ENCODE data around the gene ZNF865. TPM values are rescaled to one million over a fixed set of nuclear protein-coding genes. Genes with fewer than 3 reads are reported as not detected.

The ZNF865 gene
- total RNA-seq, 3 donors from 2014 or later (not counting 1 experiment from before 2014, with no cell fraction given): 18.5 to 22.1 (median 20.9) TPM

GRCh38 chr19:55599468-55599841 is 6.0 kb upstream of the ZNF865 start, which contains the start of gene FIZ1:
Gene FIZ1 (minus strand): TSS chr19:55599517. CDS start chr19:55597865, 1,652 bp downstream.
- DNase-seq: peak; percentile 93 to 98
- peak; percentile 69 to 85 (median 73) for ATAC-seq
- intact Hi-C loops (cut with micrococcal nuclease): loop anchor here (1.0 kb wide), 3 partner anchors 12 to 123 kb away; partner anchors contain the start of genes ZNF628 and ZNF784
- Histone ChIP-seq H3K9me3 (ENCODE audit: control insufficient read depth, insufficient read depth, low read length) (no peaks in the 10 kb centered on the region), H3K4me3 (ENCODE audit: low read length) (peak within 1 kb of the TSS; percentile 94), H3K27ac (ENCODE audit: low read length) (peak within 1 kb of the TSS; percentile 100), H3K4me1 (ENCODE audit: control insufficient read depth, insufficient read depth, low read length) (peaks cover 24% of the 10 kb centered on the region), H3K36me3 (ENCODE audit: control insufficient read depth, insufficient read depth, low read length) (peaks cover 5% of the 10 kb centered on the region), H3K27me3 (ENCODE audit: control insufficient read depth, insufficient read depth, low read length) (no peaks in the 10 kb centered on the region)
- H3K9me3 Mint-ChIP-seq: no peaks in the 10 kb centered on the region
- peaks cover 23 to 38% of the 10 kb centered on the region in 2 donors for H3K4me1 Mint-ChIP-seq
- H3K27me3 Mint-ChIP-seq (ENCODE audit: low read depth in 2 of 2): no peaks in the 10 kb centered on the region
- WGBS (ENCODE audit: insufficient coverage): under 1% methylated on average over 23 of the region's 23 CpGs
- TF ChIP-seq, protein P1, sequence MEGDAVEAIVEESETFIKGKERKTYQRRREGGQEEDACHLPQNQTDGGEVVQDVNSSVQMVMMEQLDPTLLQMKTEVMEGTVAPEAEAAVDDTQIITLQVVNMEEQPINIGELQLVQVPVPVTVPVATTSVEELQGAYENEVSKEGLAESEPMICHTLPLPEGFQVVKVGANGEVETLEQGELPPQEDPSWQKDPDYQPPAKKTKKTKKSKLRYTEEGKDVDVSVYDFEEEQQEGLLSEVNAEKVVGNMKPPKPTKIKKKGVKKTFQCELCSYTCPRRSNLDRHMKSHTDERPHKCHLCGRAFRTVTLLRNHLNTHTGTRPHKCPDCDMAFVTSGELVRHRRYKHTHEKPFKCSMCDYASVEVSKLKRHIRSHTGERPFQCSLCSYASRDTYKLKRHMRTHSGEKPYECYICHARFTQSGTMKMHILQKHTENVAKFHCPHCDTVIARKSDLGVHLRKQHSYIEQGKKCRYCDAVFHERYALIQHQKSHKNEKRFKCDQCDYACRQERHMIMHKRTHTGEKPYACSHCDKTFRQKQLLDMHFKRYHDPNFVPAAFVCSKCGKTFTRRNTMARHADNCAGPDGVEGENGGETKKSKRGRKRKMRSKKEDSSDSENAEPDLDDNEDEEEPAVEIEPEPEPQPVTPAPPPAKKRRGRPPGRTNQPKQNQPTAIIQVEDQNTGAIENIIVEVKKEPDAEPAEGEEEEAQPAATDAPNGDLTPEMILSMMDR (IDR thresholded peaks at IDR 0.05): no peak
- no peaks in the 10 kb centered on the region for H3K36me3 Mint-ChIP-seq
- peak within 1 kb of the TSS; percentile 96 to 99 for H3K27ac Mint-ChIP-seq
- H3K4me3 Mint-ChIP-seq: peak within 1 kb of the TSS; percentile 96

DNA sequence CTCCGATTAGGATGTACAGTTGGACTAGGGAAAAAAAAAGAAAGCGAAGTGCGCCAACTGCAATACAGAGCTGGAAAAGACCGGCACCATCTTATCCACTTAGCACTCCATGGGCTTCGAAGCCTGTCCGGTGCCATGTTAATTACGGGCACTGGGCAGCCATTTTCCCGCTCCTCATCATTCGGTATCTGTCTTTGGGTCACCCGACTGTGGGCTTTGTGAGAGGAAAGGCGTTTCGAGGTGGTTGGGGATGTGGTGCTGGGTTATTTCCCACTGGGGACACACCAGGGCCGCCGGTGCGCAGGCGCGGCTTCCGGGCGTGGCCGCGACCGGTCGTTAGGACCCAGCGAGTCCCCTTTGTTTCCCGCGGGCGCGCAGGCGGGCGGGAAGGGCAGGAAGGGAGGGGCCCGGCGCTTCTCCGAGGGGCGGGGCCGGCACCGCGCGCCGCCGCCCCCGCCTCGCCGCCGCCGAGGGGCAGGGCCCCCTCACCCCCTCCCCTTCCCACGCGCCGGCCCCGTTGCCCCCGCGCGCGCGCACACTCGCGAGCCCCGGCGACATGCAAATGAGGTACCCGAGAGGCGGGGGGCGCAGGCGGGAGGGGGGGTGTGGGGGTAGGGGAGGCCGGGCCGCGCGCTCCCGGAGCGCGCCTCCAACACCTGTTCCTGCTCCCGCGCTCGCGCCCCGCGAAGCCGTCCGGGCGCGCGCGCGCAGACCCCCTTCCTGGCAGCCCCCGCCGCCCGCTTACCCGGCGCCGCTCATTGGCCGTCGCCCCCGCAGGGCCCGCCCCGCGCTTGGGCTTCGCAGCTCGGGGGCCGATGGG is 5.4 kb upstream of the ZNF865 start, which contains the start of gene ZNF524:
Gene ZNF524, plus strand, starts transcription at position 447 of the 820 bp plus-strand sequence. CDS start 1,825 bp downstream, outside the sequence.
- DNase-seq: peak; percentile 80 to 93
- WGBS (ENCODE audit: insufficient coverage): under 1% methylated on average over 86 of the region's 97 CpGs
- H3K36me3 Mint-ChIP-seq: no peaks in the 10 kb centered on the region
- peaks cover 29 to 44% of the 10 kb centered on the region in 2 donors for H3K4me1 Mint-ChIP-seq
- peaks cover 29% of the 10 kb centered on the region for H3K4me1 ChIP-seq (ENCODE audit: control insufficient read depth, insufficient read depth, low read length)
- H3K4me3 ChIP-seq (ENCODE audit: low read length): peak within 1 kb of the TSS; percentile 94
- peaks cover 4% of the 10 kb centered on the region for H3K36me3 ChIP-seq (ENCODE audit: control insufficient read depth, insufficient read depth, low read length)
- intact Hi-C loops (cut with micrococcal nuclease): loop anchor here (1.0 kb wide), 3 partner anchors 13 to 124 kb away; partner anchors contain the start of genes ZNF628 and ZNF784
- no peaks in the 10 kb centered on the region for H3K9me3 Mint-ChIP-seq
- no peaks in the 10 kb centered on the region for H3K27me3 ChIP-seq (ENCODE audit: control insufficient read depth, insufficient read depth, low read length)
- H3K9me3 ChIP-seq (ENCODE audit: control insufficient read depth, insufficient read depth, low read length): no peaks in the 10 kb centered on the region
- ATAC-seq: peak; percentile 59 to 74 (median 65)
- peak within 1 kb of the TSS; percentile 96 to 99 for H3K27ac Mint-ChIP-seq
- no peaks in the 10 kb centered on the region for H3K27me3 Mint-ChIP-seq (ENCODE audit: low read depth in 2 of 2)
- H3K27ac ChIP-seq (ENCODE audit: low read length): peak within 1 kb of the TSS; percentile 100
- H3K4me3 Mint-ChIP-seq: peak within 1 kb of the TSS; percentile 96
- TF ChIP-seq, protein P1 (IDR thresholded peaks at IDR 0.05): no peak

DNA sequence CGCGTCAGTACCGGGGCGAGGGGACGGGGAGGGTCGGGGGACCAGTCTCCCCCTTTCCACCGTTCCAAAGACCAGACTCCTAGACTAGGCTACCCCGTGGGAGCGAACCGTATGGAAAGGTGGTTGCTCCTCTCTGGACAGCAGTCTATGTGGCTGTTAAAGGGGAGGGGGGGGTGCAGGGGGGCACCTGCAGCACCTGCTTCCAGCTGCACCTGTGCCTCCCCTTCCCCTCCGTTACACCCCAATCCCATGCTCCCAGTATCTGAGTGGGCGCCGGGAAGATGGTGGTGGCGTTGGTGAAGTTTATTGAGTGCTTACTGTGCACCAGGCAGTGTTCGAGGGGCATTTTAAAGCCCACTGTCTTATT is 4.8 kb upstream of the ZNF865 start:
- H3K27ac Mint-ChIP-seq: peak overlapping the region; percentile 86 to 99
- Histone ChIP-seq H3K36me3 (ENCODE audit: control insufficient read depth, insufficient read depth, low read length) (peaks cover 4% of the 10 kb centered on the region), H3K27me3 (ENCODE audit: control insufficient read depth, insufficient read depth, low read length) (no peaks in the 10 kb centered on the region), H3K4me1 (ENCODE audit: control insufficient read depth, insufficient read depth, low read length) (peaks cover 29% of the 10 kb centered on the region), H3K4me3 (ENCODE audit: low read length) (peak overlapping the region; percentile 48), H3K27ac (ENCODE audit: low read length) (peak overlapping the region; percentile 57), H3K9me3 (ENCODE audit: control insufficient read depth, insufficient read depth, low read length) (no peaks in the 10 kb centered on the region)
- H3K4me3 Mint-ChIP-seq: peak overlapping the region; percentile 96
- WGBS (ENCODE audit: insufficient coverage): 6% methylated on average over 11 of the region's 15 CpGs
- DNase-seq (no peak), ATAC-seq (no peak)
- no peaks in the 10 kb centered on the region for H3K9me3 Mint-ChIP-seq
- H3K27me3 Mint-ChIP-seq (ENCODE audit: low read depth in 2 of 2): no peaks in the 10 kb centered on the region
- TF ChIP-seq, protein P1 (IDR thresholded peaks at IDR 0.05): no peak
- H3K4me1 Mint-ChIP-seq: peaks cover 29 to 46% of the 10 kb centered on the region in 2 donors
- intact Hi-C loops (cut with micrococcal nuclease): no loop called here
- no peaks in the 10 kb centered on the region for H3K36me3 Mint-ChIP-seq

All from natural killer cell (primary cell).